Right lobe of liver (tissue), 4 donors: ENCODE results near the gene SERPINF2.

Experiments
- CTCF ChIP-seq, 4 donors: fragments of 200-600 bp in 3 of 4; fragments of 450-650 bp in 1 of 4; IDR thresholded peaks; one replicate each; pipeline versions ENCODE4 v1.5.1 to v1.8.0; 2016 to 2022; ENCODE audit warnings: antibody characterized with exemption in 4 of 4, mild to moderate bottlenecking in 2 of 4
- POLR2A ChIP-seq: fragments of 450-650 bp; IDR thresholded peaks from one replicate; pipeline ENCODE4 v1.6.1; 2017; ENCODE audit warnings: antibody characterized with exemption, mild to moderate bottlenecking
- donor health status: DM: no; HTN: no; CAD: no.
- donor health status: DM: no; HTN: no; CAD: no.
- donor health status: DM: no; HTN: yes; CAD: no.

GRCh38 chr17:1782171-1782567 lies 39.5 kb downstream of the SERPINF2 start:
- no peak for TF ChIP-seq CTCF (IDR thresholded peaks at IDR 0.05)
- no peak for TF ChIP-seq POLR2A
